Renal cortical epithelial cell (primary cell): Measurements from ENCODE around the gene ADAMTSL1. TPM values are rescaled to one million over a fixed set of nuclear protein-coding genes. Genes with fewer than 3 reads are reported as not detected.
A peak's percentile ranks its signal among the peaks of the same experiment; 100 is the strongest.

Experiments used
- DNase-seq: peaks from one replicate; pipeline ENCODE4 v3.0.0-alpha.2; 2011; ENCODE audit warnings: low read depth
- total RNA-seq: library from RNA; depleted of rRNA; stranded (reverse); fragments of >200 nt; gene quantifications from 2 replicates; pipeline ENCODE4 v1.2.3, GENCODE V29; 2014

Gene ADAMTSL1
- total RNA-seq, 1 donor from 2014 or later = 1.5 TPM

DNA sequence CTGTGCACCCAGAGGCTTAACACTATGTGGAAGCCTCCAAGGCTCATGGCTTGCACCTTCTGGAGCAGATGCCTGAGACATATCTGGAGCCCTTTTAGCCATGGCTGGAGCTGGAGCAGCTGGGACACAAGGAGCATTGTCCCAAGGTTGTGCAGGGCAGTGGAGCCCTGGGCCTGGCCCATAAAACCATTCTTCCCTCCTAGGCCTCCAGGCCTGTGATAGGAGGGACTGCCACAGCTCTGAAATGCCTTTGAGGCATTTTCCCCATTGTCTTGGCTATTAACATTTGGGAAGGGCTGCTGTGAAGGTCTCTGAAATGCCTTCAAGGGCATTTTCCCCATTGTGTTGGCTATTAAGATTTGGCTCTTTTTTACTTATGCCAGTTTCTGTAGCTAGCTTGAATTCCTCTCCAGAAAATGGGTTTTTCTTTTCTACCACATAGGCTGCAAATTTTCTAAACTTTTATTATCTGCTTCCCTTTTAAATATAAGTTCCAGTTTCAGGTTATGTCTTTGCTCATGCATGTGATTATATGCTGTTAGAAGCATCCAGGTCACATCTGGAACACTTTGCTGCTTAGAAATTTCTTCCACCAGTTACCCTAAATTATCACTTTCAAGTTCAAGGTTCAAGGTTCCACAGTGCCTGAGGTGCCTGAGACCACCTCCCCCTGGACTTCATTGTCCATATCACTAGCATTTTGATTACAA is 221.2 kb downstream of the ADAMTSL1 start:
- DNase-seq = no peak

DNA sequence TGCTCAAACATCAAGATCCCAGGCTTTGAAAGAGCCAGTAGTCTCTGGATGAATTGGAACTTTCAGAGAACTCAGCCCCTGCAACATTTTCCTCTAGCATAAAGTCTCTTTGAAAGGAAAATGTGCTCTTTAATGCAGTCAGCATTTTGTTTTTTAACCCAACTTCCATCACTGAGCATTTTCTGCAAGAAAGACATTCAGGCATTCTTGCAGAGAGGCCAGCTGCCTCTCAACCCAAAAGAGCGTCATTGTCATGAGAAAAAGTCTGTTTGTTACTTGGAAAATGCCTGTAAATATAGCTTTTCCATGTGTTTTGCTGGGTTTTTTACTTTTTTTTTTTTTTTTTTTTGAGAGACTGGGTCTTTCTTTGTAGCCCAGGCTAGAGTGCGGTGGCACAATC is 225.0 kb downstream of the ADAMTSL1 start:
- DNase-seq = no peak

GRCh38 chr9:18699764-18700163 is 225.8 kb downstream of the ADAMTSL1 start:
- no peak for DNase-seq

DNA sequence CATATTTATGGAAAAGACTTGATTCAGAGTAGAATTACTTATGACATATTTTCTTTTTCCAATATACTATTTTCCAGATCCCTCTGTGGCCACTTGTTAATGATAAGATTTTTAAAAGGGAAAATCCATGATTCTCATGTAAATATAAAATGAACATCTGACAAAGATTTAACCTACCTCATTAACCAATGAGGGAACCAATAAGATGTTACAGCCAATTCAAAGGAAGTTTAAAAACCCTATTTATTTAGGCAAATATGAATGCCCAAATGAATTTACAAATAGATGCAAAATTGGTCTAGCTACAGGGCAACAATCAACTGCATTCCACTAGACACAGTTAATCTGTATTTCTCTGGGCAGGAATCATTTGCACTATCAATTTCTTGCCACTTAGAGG is 226.8 kb downstream of the ADAMTSL1 start:
- DNase-seq = no peak

GRCh38 chr9:18703151-18703900 is 229.4 kb downstream of the ADAMTSL1 start:
- no peak for DNase-seq

- DNase-seq = no peak
Measured at GRCh38 chr9:18703901-18704379, 230.0 kb downstream of the ADAMTSL1 start.

DNA sequence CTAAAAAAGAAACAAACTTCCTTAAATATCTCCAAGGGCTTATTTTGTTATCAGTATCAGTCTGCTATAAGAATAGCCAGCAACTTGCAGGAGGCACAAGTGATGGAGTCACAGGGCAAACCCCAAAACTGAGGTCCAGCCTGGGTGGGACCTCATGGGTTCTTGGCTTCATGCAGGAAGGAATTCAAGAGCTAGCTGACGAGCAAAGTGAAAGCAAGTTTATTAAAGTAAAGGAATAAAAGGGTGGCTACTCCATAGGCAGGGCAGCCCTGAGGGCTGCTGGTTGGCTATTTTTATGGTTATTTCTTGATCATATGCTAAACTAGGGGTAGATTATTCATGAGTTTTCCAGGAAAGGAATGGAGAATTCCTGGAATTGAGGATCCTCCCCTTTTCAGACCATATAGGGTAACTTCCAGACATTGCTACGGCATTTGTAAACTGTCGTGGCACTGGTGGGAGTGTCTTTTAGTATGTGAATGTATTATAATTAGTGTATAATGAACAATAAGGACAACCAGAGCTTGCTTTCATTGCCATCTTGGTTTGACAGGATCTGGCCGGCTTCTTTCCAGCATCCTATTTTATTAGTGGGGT is 231.9 kb downstream of the ADAMTSL1 start:
- DNase-seq = no peak

GRCh38 chr9:18706648-18707047 is 232.7 kb downstream of the ADAMTSL1 start:
- no peak for DNase-seq

- DNase-seq = no peak
Measured at GRCh38 chr9:18707061-18707461, 233.1 kb downstream of the ADAMTSL1 start.

GRCh38 chr9:18707489-18708205 is 233.7 kb downstream of the ADAMTSL1 start:
- no peak for DNase-seq

DNA sequence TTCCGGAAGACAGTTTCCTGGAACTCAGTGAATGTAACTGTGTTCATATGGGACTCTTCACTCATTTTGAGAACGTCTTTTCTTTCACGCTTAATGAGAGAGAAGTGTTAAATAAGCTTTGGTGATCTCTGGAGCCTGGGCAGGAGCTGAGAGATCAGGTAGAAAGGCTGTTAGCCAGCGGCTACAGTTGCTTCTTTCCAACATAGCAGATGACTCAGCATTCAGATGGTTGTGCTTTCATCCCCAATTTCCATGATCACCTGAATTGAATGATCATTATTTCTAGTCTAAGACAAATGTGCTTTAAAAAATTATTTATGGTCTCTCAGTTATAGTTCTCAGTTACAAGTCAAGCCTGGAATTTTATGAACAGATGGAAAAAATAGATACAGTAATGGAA is 234.5 kb downstream of the ADAMTSL1 start:
- no peak for DNase-seq

- no peak for DNase-seq
Measured at GRCh38 chr9:18710065-18710464, 236.1 kb downstream of the ADAMTSL1 start.

DNA sequence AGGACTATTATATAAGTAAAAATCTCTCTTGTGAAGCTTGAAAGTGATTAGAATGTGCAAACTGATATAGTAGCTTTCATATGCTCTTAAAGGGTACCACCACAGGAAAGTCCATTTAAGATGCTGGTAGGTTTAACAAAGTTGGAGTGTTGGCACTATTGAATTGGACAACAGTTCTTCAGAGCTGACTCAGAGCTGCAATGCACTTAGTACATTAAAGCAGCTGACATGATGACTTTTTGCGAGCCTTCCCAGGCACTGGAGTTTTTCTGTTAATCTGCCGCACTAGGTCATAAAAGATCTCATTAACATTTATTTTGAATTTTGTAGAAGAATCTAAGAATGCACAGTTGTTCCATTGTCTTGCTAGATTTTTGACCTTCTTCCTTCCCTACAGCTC is 243.8 kb downstream of the ADAMTSL1 start:
- DNase-seq = peak; percentile 20

- no peak for DNase-seq
Measured at GRCh38 chr9:18718393-18718792, 244.4 kb downstream of the ADAMTSL1 start.

GRCh38 chr9:18718932-18719331 is 245.0 kb downstream of the ADAMTSL1 start:
- DNase-seq = no peak

- DNase-seq = peak; percentile 70
Measured at GRCh38 chr9:18720691-18721090, 246.7 kb downstream of the ADAMTSL1 start.

DNA sequence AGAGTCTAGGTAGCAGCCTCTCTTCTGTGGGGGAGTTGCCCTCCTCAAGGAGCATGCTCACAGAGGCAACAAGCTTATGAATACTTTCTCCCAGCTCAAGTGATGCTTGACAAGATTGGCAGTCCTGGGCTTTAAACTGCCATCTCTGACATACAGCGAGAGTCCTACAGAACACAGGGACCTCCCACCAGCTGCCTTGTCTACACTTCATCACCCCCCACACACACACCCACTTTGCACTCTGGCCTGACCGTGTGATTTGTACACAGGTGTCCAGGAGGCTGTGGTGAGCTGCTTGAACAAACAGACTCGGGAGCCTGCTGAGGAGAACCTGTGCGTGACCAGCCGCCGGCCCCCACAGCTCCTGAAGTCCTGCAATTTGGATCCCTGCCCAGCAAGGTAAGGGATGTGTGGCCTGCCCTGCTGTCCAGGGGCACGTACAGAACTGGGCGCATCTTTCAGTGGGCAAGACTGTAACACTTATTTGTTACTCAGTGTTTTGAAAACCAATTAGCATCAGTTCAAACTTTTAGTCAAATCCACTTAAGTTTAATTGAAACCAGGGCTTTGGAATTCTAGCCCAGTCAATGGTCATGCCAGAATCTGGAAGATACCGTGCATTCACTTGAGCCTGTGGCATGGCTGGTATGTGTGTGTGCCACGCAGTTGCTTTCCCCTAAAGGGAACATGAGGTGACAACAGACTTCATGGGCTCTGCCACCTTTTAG is 247.5 kb downstream of the ADAMTSL1 start:
- DNase-seq = peak; percentile 63

GRCh38 chr9:18721995-18722310 is 248.0 kb downstream of the ADAMTSL1 start:
- no peak for DNase-seq

DNA sequence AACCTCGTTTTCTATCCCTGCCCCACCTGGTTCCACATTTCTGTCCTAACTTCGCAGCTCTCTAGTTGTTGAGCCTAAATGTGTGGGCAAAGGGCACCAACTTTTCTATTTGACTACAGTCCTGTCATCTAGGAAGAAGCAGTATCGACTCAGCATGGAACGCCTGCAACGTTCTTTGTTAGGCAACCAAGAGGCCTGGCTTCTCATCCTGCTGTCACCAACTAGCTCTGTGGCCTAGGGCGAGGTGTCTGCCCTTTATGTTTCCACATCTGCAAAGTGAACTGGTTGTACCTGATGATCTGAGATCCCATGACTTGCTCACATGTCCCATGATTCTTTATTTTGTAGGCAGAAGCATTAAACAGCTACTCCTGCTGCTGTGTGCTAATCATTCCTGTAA is 248.9 kb downstream of the ADAMTSL1 start:
- DNase-seq = no peak

GRCh38 chr9:18723366-18723765 is 249.4 kb downstream of the ADAMTSL1 start:
- no peak for DNase-seq

GRCh38 chr9:18726546-18726945 is 252.6 kb downstream of the ADAMTSL1 start:
- no peak for DNase-seq

DNA sequence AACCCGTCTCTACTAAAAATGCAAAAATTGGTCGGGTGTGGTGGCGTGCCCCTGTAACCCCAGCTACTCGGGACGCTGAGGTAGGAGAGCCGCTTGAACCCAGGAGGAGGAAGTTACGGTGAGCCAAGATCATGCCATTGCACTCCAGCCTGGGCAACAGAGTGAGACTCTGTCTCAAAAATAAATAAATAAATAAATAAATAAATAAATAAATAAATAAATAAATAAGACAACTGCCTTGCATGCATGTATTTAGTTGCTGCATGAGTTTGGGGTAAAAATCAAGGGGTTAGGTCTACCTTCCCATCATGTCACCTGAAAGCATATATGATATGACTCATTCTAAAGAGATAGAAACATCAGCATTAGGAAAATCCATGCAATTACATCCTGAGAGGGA is 254.0 kb downstream of the ADAMTSL1 start:
- DNase-seq = no peak
